HepG2 (cell line): ENCODE results near the gene COBL. TPM values are rescaled to one million over a fixed set of nuclear protein-coding genes. Genes with fewer than 3 reads are reported as not detected.

Experiments used
- ATAC-seq: fragments of 200-7000 bp; cut with Tn5 transposase; 3 replicates; pipeline ENCODE4 v1.9.1; 2020; ENCODE audit warnings: mild to moderate bottlenecking, moderate library complexity
- BruUV-seq: library from RNA; stranded (reverse); fragments of 400-500 nt; replicated peaks from 2 replicates; lab custom pipeline; 2021; lab: Mats Ljungman, UMichigan
- CTCF ChIA-PET: fragments of 300-600 bp; formaldehyde crosslinking; extraction: SDS; loops from one replicate; lab custom pipeline; 2021; ENCODE audit warnings: low total read pairs, inconsistent platforms, low intra/inter-chr PET ratio; lab: Yijun Ruan, JAX
- POLR2A ChIA-PET: fragments of 350-600 bp; sonication (Branson Sonifier 250); formaldehyde crosslinking; loops from one replicate; lab custom pipeline; 2020; ENCODE audit warnings: antibody characterized with exemption, inconsistent platforms; lab: Yijun Ruan, JAX
- DNase-seq: peaks from one replicate; pipeline ENCODE4 v3.0.0-alpha.2; 2015; ENCODE audit warnings: low spot score
- FAIRE-seq: peaks from 3 replicates; lab custom pipeline; 2011; peaks lifted over from hg19 to GRCh38; lab: Jason Lieb, UNC
- H2AFZ ChIP-seq: one replicate; pipeline ENCODE4 v1.6.1; 2011; ENCODE audit warnings: low read length, inconsistent platforms
- H3K27ac ChIP-seq: fragments of 300-600 bp; 3 replicates; pipeline ENCODE4 v1.8.0; 2011; ENCODE audit warnings: mixed run types, mild to moderate bottlenecking, mixed read lengths, low read length, inconsistent platforms; ENCODE audit not compliant: insufficient read depth; ENCODE audit errors: extremely low read length
- H3K27me3 ChIP-seq, 2 experiments: fragments of 200-600 bp in 1 of 2; 2 replicates in 1 of 2; 3 replicates in 1 of 2; pipeline versions ENCODE4 v1.6.0 to v1.8.0; 2011; ENCODE audit warnings: low read length in 2 of 2, mild to moderate bottlenecking in 2 of 2, moderate library complexity in 2 of 2, inconsistent platforms in 1 of 2; ENCODE audit not compliant: insufficient read depth in 2 of 2, control insufficient read depth in 1 of 2
- H3K36me3 ChIP-seq, 2 experiments: fragments of 200-600 bp in 1 of 2; replicated peaks in 1 of 2; 2 replicates in 1 of 2; 3 replicates in 1 of 2; pipeline versions ENCODE4 v1.5.1 to v1.8.0; 2011; ENCODE audit warnings: low read length in 2 of 2, inconsistent platforms in 1 of 2; ENCODE audit not compliant: insufficient read depth in 2 of 2, control insufficient read depth in 1 of 2
- H3K4me1 ChIP-seq: 2 replicates; pipeline ENCODE4 v1.5.1; 2012; ENCODE audit warnings: low read length, inconsistent platforms; ENCODE audit not compliant: insufficient read depth
- H3K4me2 ChIP-seq: 2 replicates; pipeline ENCODE4 v1.6.0; 2011; ENCODE audit warnings: low read depth, low read length, inconsistent platforms
- H3K4me3 ChIP-seq, 3 experiments: fragments of 200-600 bp in 1 of 3; sonication (generic), shearing (Covaris generic) in 1 of 3; replicated peaks in 1 of 3; 2 replicates each; pipeline ENCODE4 v1.5.1; 2011 to 2016; ENCODE audit warnings: low read length in 3 of 3, inconsistent platforms in 2 of 3, low read depth in 2 of 3, mild to moderate bottlenecking in 2 of 3, control low read depth in 1 of 3, mixed read lengths in 1 of 3; ENCODE audit not compliant: insufficient read depth in 1 of 3
- H3K79me2 ChIP-seq: one replicate; pipeline ENCODE4 v1.6.1; 2011; ENCODE audit warnings: low read length, inconsistent platforms; ENCODE audit not compliant: insufficient read depth
- H3K9ac ChIP-seq: 2 replicates; pipeline ENCODE4 v1.6.0; 2011; ENCODE audit warnings: mild to moderate bottlenecking, low read depth, low read length, inconsistent platforms; ENCODE audit not compliant: insufficient read depth
- H3K9me3 ChIP-seq: 2 replicates; pipeline ENCODE4 v1.5.1; 2012; ENCODE audit warnings: mild to moderate bottlenecking, low read length
- H4K20me1 ChIP-seq: 2 replicates; pipeline ENCODE4 v1.6.0; 2011; ENCODE audit warnings: inconsistent platforms, mild to moderate bottlenecking, low read length, moderate library complexity; ENCODE audit not compliant: insufficient read depth
- CREB1 ChIP-seq, 2 experiments: fragments of 450-650 bp in 1 of 2; IDR thresholded peaks; 2 replicates each; pipeline ENCODE4 v1.6.1; 2016 to 2017; ENCODE audit warnings: control low read depth in 1 of 2, mild to moderate bottlenecking in 1 of 2, missing compliant biosample characterization in 1 of 2, missing genetic modification characterization in 1 of 2
- CTCF ChIP-seq: sonication (generic); formaldehyde crosslinking; IDR thresholded peaks from 2 replicates; pipeline ENCODE4 v1.5.0; 2020; ENCODE audit warnings: mild to moderate bottlenecking, missing genetic modification reagents, moderate library complexity
- DR1 ChIP-seq: sonication (generic); formaldehyde crosslinking; IDR thresholded peaks from 2 replicates; pipeline ENCODE4 v1.8.0; 2021; ENCODE audit warnings: mild to moderate bottlenecking, missing genetic modification reagents, inconsistent platforms
- HDAC1 ChIP-seq: sonication (generic); formaldehyde crosslinking; IDR thresholded peaks from 2 replicates; pipeline ENCODE4 v1.5.1; 2020; ENCODE audit warnings: mild to moderate bottlenecking, missing genetic modification reagents
- HNF4A ChIP-seq: sonication (generic); formaldehyde crosslinking; IDR thresholded peaks from 2 replicates; pipeline ENCODE4 v1.4.0; 2020; ENCODE audit warnings: missing genetic modification reagents
- LCORL ChIP-seq, 2 experiments: fragments of 450-650 bp in 1 of 2; sonication (generic) in 1 of 2; formaldehyde crosslinking in 1 of 2; IDR thresholded peaks; 2 replicates each; pipeline versions ENCODE4 v1.5.0 to v1.6.1; 2017 to 2020; ENCODE audit warnings: antibody characterized with exemption in 1 of 2, missing genetic modification reagents in 1 of 2
- MEIS1 ChIP-seq: sonication (generic); formaldehyde crosslinking; IDR thresholded peaks from 2 replicates; pipeline ENCODE4 v1.9.0; 2021; ENCODE audit warnings: mild to moderate bottlenecking, missing genetic modification reagents, moderate library complexity, borderline replicate concordance
- MTA1 ChIP-seq: sonication (generic); formaldehyde crosslinking; IDR thresholded peaks from 2 replicates; pipeline ENCODE4 v1.4.0; 2020; ENCODE audit warnings: missing genetic modification reagents, mild to moderate bottlenecking, borderline replicate concordance
- NCOR1 ChIP-seq: fragments of 200-600 bp; sonication (generic); IDR thresholded peaks from 2 replicates; pipeline ENCODE4 v1.7.0; 2017; ENCODE audit warnings: antibody characterized with exemption, low read length, borderline replicate concordance
- POGZ ChIP-seq: sonication (generic); formaldehyde crosslinking; IDR thresholded peaks from 2 replicates; pipeline ENCODE4 v1.4.0; 2020; ENCODE audit warnings: mild to moderate bottlenecking, missing genetic modification reagents
- RARA ChIP-seq: IDR thresholded peaks from 2 replicates; pipeline ENCODE4 v1.6.1; 2016; ENCODE audit warnings: missing genetic modification reagents, missing compliant biosample characterization
- SOX6 ChIP-seq, 2 experiments: fragments of 450-650 bp in 1 of 2; sonication (generic) in 1 of 2; formaldehyde crosslinking in 1 of 2; IDR thresholded peaks; 2 replicates each; pipeline versions ENCODE4 v1.4.0 to v1.6.1; 2017 to 2020; ENCODE audit warnings: antibody characterized with exemption in 1 of 2, mild to moderate bottlenecking in 1 of 2, missing genetic modification reagents in 1 of 2
- SRF ChIP-seq: IDR thresholded peaks from 2 replicates; pipeline ENCODE4 v1.6.1; 2011; ENCODE audit warnings: mild to moderate bottlenecking, low read depth, low read length, moderate library complexity
- SYNCRIP ChIP-seq: fragments of 200-400 bp; formaldehyde crosslinking; IDR thresholded peaks from 2 replicates; pipeline ENCODE4 v1.6.1; 2018; ENCODE audit warnings: mild to moderate bottlenecking, low read depth, low read length; ENCODE audit not compliant: insufficient read depth
- U2AF1 ChIP-seq: fragments of 200-400 bp; formaldehyde crosslinking; optimal IDR thresholded peaks from 2 replicates; pipeline ENCODE3; 2017; ENCODE audit warnings: mild to moderate bottlenecking, low read depth, low read length
- ZFP36L1 ChIP-seq: sonication (generic); formaldehyde crosslinking; IDR thresholded peaks from 2 replicates; pipeline ENCODE4 v1.8.0; 2022; ENCODE audit warnings: mild to moderate bottlenecking, missing genetic modification reagents, moderate library complexity
- ZNF337 ChIP-seq: sonication (generic); formaldehyde crosslinking; IDR thresholded peaks from 2 replicates; pipeline ENCODE4 v1.5.1; 2020; ENCODE audit warnings: missing genetic modification reagents, low read depth, mild to moderate bottlenecking, borderline replicate concordance
- ZNF343 ChIP-seq: sonication (generic); formaldehyde crosslinking; IDR thresholded peaks from 2 replicates; pipeline ENCODE4 v1.4.0; 2020; ENCODE audit warnings: mild to moderate bottlenecking, missing genetic modification reagents
- ZNF552 ChIP-seq: sonication (generic); formaldehyde crosslinking; IDR thresholded peaks from 2 replicates; pipeline ENCODE4 v1.9.0; 2022; ENCODE audit warnings: missing genetic modification reagents, mild to moderate bottlenecking, borderline replicate concordance
- ZNF577 ChIP-seq: sonication (generic); formaldehyde crosslinking; IDR thresholded peaks from 2 replicates; pipeline ENCODE4 v1.4.0; 2020; ENCODE audit warnings: mild to moderate bottlenecking, low read depth, missing genetic modification reagents, borderline replicate concordance
- ZNF589 ChIP-seq: sonication (generic); formaldehyde crosslinking; conservative IDR thresholded peaks from 2 replicates; pipeline ENCODE4 v1.8.0; 2022; ENCODE audit warnings: mild to moderate bottlenecking, moderate library complexity, missing genetic modification reagents
- ZNF629 ChIP-seq: sonication (generic); formaldehyde crosslinking; conservative IDR thresholded peaks from 2 replicates; pipeline ENCODE4 v1.5.0; 2020; ENCODE audit warnings: missing genetic modification reagents
- ZNF766 ChIP-seq: sonication (generic); formaldehyde crosslinking; IDR thresholded peaks from 2 replicates; pipeline ENCODE4 v1.5.0; 2020; ENCODE audit warnings: missing genetic modification reagents, borderline replicate concordance
- WGBS: methylation state at CpG from one replicate; pipeline ENCODE4 v1.1.6; 2017; ENCODE audit warnings: low lambda C conversion rate; 5-methylcytosine and 5-hydroxymethylcytosine counted together
- in situ Hi-C: cut with HindIII; loops from 2 replicates; pipeline ENCODE4 v1.10.0; 2017; ENCODE audit warnings: low pct_unique_long_range_greater_than_20kb; ENCODE audit not compliant: extremely low pct_ligation_motif_present
- intact Hi-C: fragments of 100-400 bp; cut with micrococcal nuclease; formaldehyde crosslinking; loops from one replicate; pipeline ENCODE4 v1.10.0; 2022; ENCODE audit not compliant: unreplicated experiment
- polyA plus RNA-seq, 8 experiments: library from polyadenylated mRNA; depleted of rRNA in 3 of 8; stranded (reverse) in 7 of 8; unstranded in 1 of 8; fragments of >200 nt; fragmentation: Illumina TruSeq in 4 of 8; extraction: Trizol in 4 of 8; gene quantifications; 2 replicates each; pipeline versions ENCODE4 v1.2.1 to v1.2.3, GENCODE V29; 2011 to 2016; ENCODE audit warnings: low read depth in 4 of 8, missing spikeins in 1 of 8, mixed read lengths in 1 of 8; ENCODE audit not compliant: insufficient read depth in 1 of 8
- total RNA-seq, 5 experiments: library from RNA; depleted of rRNA; stranded (reverse); fragments of >200 nt; fragmentation: Illumina TruSeq; extraction: Trizol; gene quantifications; 2 replicates each; pipeline ENCODE4 v1.2.3, GENCODE V29; 2016; ENCODE audit warnings: low read depth in 1 of 5

Gene COBL
- total and polyA plus RNA-seq, 2 of the 13 experiments (the other 11 are each of a cell fraction or from before 2014, with no cell fraction given): 3.8 to 4.9 TPM

GRCh38 chr7:51318886-51319579, 2.4 kb upstream of the COBL start:
- POLR2A ChIA-PET: interaction anchor here (1.0 kb wide), 1 partner anchor 9 kb away, joined by 7 read pairs; no protein-coding TSS in a partner anchor
- H3K79me2 ChIP-seq: peaks cover 13% of the 10 kb centered on the region
- no TSS peak for BruUV-seq
- intact Hi-C loops: loop anchor here (5.0 kb wide), 1 partner anchor 48 kb away; no protein-coding TSS in a partner anchor
- no peaks in the 10 kb centered on the region for H3K36me3 ChIP-seq
- H4K20me1 ChIP-seq: no peaks in the 10 kb centered on the region
- FAIRE-seq (peak; percentile 85), DNase-seq (peak; percentile 52), ATAC-seq (peak; percentile 73)
- no peaks in the 10 kb centered on the region for H3K9me3 ChIP-seq
- WGBS: 5% methylated on average over 5 of the region's 6 CpGs
- H3K9ac ChIP-seq: no peak overlapping the region
- peak overlapping the region; percentile 70 for H3K4me2 ChIP-seq
- peak overlapping the region; percentile 8 for H3K27ac ChIP-seq
- CTCF ChIA-PET: no interaction called here
- no peak overlapping the region for H2AFZ ChIP-seq
- in situ Hi-C loops: no loop called here
- peaks cover 0 to 3% of the 10 kb centered on the region in 2 experiments; a peak in 1 of 5 replicates for H3K27me3 ChIP-seq
- H3K4me3 ChIP-seq: peak overlapping the region in 2 of 3 experiments; percentile 20 to 55; a peak in 4 of 6 replicates
- peaks cover 61% of the 10 kb centered on the region for H3K4me1 ChIP-seq
- TF ChIP-seq NCOR1 (no peak), CREB1 (IDR thresholded peaks at IDR 0.05) (no peak), CREB1 (CRISPR knock-in tag; IDR thresholded peaks at IDR 0.05) (peak; percentile 52; the same call in 1 of the 2 replicates), SOX6 (IDR thresholded peaks at IDR 0.05) (no peak), SOX6 (CRISPR knock-in tag; IDR thresholded peaks at IDR 0.05) (0 out of 2 replicates have a peak, but pooled peaks have one; percentile 33), ZFP36L1 (CRISPR knock-in tag) (no peak), U2AF1 (no peak), SYNCRIP (no peak), CTCF (peak; percentile 33; the same call in 1 of the 2 replicates), ZNF629 (no peak), HNF4A (peak; percentile 41), ZNF766 (no peak), MEIS1 (peak; percentile 57; the same call in 1 of the 2 replicates), MTA1 (CRISPR knock-in tag) (0 out of 2 replicates have a peak, but pooled peaks have one; percentile 64), HDAC1 (CRISPR knock-in tag) (peak; percentile 45; the same call in 1 of the 2 replicates), SRF (no peak), ZNF337 (CRISPR knock-in tag) (0 out of 2 replicates have a peak, but pooled peaks have one; percentile 37), RARA (peak; percentile 50; the same call in 1 of the 2 replicates), ZNF589 (CRISPR knock-in tag) (no peak), ZNF577 (no peak), POGZ (CRISPR knock-in tag) (peak; percentile 25; the same call in 1 of the 2 replicates), DR1 (no peak), LCORL (IDR thresholded peaks at IDR 0.05) (no peak), LCORL (CRISPR knock-in tag; IDR thresholded peaks at IDR 0.05) (peak; percentile 36; the same call in 1 of the 2 replicates), ZNF552 (no peak), ZNF343 (CRISPR knock-in tag) (no peak)
